Natural killer cell (primary cell): ENCODE measurements around the gene CRYBA1. TPM values are rescaled to one million over a fixed set of nuclear protein-coding genes. Genes with fewer than 3 reads are reported as not detected.

ENCODE experiments used
- ATAC-seq, 3 donors: fragments of 150-1000 bp in 2 of 3; fragments of 200-7000 bp in 1 of 3; cut with Tn5 transposase; 1 replicate in 1 of 3; 2 replicates in 2 of 3; pipeline ENCODE4 v1.10.0; 2021; ENCODE audit warnings: mild to moderate bottlenecking in 2 of 3, moderate library complexity in 2 of 3
- DNase-seq, 2 donors: peaks; one replicate each; pipeline versions ENCODE4 v3.0.0 to v3.0.0-alpha.2; 2013 to 2021; ENCODE audit warnings: mixed read lengths in 1 of 2
- H3K27ac ChIP-seq: one replicate; pipeline ENCODE4 v1.5.1; 2013; ENCODE audit warnings: mild to moderate bottlenecking, low read length
- H3K27me3 ChIP-seq: one replicate; pipeline ENCODE4 v1.6.1; 2013; ENCODE audit warnings: low read length; ENCODE audit not compliant: control insufficient read depth, insufficient read depth
- H3K36me3 ChIP-seq: one replicate; pipeline ENCODE4 v1.6.1; 2013; ENCODE audit warnings: low read length; ENCODE audit not compliant: control insufficient read depth, insufficient read depth
- H3K4me1 ChIP-seq: one replicate; pipeline ENCODE4 v1.6.1; 2013; ENCODE audit warnings: low read length; ENCODE audit not compliant: control insufficient read depth, insufficient read depth
- H3K4me3 ChIP-seq: one replicate; pipeline ENCODE4 v1.5.1; 2013; ENCODE audit warnings: low read length
- H3K9me3 ChIP-seq: one replicate; pipeline ENCODE4 v1.6.1; 2013; ENCODE audit warnings: low read length; ENCODE audit not compliant: control insufficient read depth, insufficient read depth
- H3K27ac Mint-ChIP-seq, 2 donors: one replicate each; pipeline ENCODE4 v1.8.0; 2022; ENCODE audit warnings: mild to moderate bottlenecking in 2 of 2, mixed read lengths in 2 of 2, moderate library complexity in 1 of 2
- H3K27me3 Mint-ChIP-seq, 2 donors: one replicate each; pipeline ENCODE4 v1.8.0; 2022; ENCODE audit warnings: low read depth in 2 of 2, mixed read lengths in 2 of 2
- H3K36me3 Mint-ChIP-seq: one replicate; pipeline ENCODE4 v1.8.0; 2022; ENCODE audit warnings: mixed read lengths
- H3K4me1 Mint-ChIP-seq, 2 donors: one replicate each; pipeline ENCODE4 v1.8.0; 2022; ENCODE audit warnings: mixed read lengths in 2 of 2
- H3K4me3 Mint-ChIP-seq: one replicate; pipeline ENCODE4 v1.8.0; 2022; ENCODE audit warnings: mild to moderate bottlenecking, moderate library complexity, mixed read lengths
- H3K9me3 Mint-ChIP-seq, 2 donors: one replicate each; pipeline ENCODE4 v1.8.0; 2022; ENCODE audit warnings: mixed read lengths in 2 of 2
- WGBS: methylation state at CpG from one replicate; pipeline ENCODE4 v1.1.7; 2013; ENCODE audit warnings: missing lambda C conversion rate; ENCODE audit not compliant: insufficient coverage; 5-methylcytosine and 5-hydroxymethylcytosine counted together
- intact Hi-C: fragments of 100-400 bp; cut with micrococcal nuclease; formaldehyde crosslinking; loops from one replicate; pipeline ENCODE4 v1.14.2; 2022
- total RNA-seq, 4 donors: library from RNA; stranded (reverse); fragments of 120-200 nt in 1 of 4; gene quantifications; one replicate each; pipeline versions ENCODE4 v1.2.3 to v1.2.4, GENCODE V29; 2013 to 2022
- TF ChIP-seq, protein P1 (sequence below): fragments of 200-600 bp; IDR thresholded peaks from one replicate; pipeline ENCODE4 v1.8.0; 2022; ENCODE audit warnings: antibody characterized with exemption

CRYBA1 gene
- total RNA-seq, 3 donors from 2014 or later (not counting 1 experiment from before 2014, with no cell fraction given), result not detected

DNA sequence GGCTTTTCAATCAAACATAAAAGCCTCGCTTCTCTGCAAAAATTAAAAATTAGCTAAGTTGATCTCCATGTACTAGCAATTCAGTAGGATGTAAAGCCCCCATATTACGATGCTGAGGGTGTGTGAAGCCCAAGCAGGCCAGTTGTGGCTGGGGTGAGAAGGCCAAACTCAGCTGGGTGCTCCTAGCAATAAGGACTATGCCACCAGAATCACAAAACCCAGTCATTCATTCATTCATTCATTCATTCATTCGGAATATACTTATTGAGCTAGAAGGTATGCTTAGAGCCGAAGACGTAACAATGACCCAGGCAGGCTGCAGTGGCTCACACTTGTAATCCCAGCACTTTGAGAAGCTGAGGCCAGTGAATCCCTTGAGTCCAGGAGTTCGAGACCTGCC lies 3.9 kb upstream of the CRYBA1 start:
- H3K27ac Mint-ChIP-seq, result no peak overlapping the region
- intact Hi-C loops, result no loop called here
- H3K4me1 ChIP-seq, result peaks cover 6% of the 10 kb centered on the region
- H3K27me3 ChIP-seq, result no peaks in the 10 kb centered on the region
- no peak for ATAC-seq
- H3K36me3 ChIP-seq, result no peaks in the 10 kb centered on the region
- H3K4me3 Mint-ChIP-seq, result no peak overlapping the region
- no peaks in the 10 kb centered on the region for H3K36me3 Mint-ChIP-seq
- DNase-seq, result no peak
- no peaks in the 10 kb centered on the region for H3K27me3 Mint-ChIP-seq
- TF ChIP-seq, protein P1, sequence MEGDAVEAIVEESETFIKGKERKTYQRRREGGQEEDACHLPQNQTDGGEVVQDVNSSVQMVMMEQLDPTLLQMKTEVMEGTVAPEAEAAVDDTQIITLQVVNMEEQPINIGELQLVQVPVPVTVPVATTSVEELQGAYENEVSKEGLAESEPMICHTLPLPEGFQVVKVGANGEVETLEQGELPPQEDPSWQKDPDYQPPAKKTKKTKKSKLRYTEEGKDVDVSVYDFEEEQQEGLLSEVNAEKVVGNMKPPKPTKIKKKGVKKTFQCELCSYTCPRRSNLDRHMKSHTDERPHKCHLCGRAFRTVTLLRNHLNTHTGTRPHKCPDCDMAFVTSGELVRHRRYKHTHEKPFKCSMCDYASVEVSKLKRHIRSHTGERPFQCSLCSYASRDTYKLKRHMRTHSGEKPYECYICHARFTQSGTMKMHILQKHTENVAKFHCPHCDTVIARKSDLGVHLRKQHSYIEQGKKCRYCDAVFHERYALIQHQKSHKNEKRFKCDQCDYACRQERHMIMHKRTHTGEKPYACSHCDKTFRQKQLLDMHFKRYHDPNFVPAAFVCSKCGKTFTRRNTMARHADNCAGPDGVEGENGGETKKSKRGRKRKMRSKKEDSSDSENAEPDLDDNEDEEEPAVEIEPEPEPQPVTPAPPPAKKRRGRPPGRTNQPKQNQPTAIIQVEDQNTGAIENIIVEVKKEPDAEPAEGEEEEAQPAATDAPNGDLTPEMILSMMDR, result no peak
- no peaks in the 10 kb centered on the region for H3K4me1 Mint-ChIP-seq
- 91% methylated on average over 6 of the region's 6 CpGs for WGBS
- no peaks in the 10 kb centered on the region for H3K9me3 ChIP-seq
- no peaks in the 10 kb centered on the region for H3K9me3 Mint-ChIP-seq
- no peak overlapping the region for H3K27ac ChIP-seq
- H3K4me3 ChIP-seq, result no peak overlapping the region

DNA sequence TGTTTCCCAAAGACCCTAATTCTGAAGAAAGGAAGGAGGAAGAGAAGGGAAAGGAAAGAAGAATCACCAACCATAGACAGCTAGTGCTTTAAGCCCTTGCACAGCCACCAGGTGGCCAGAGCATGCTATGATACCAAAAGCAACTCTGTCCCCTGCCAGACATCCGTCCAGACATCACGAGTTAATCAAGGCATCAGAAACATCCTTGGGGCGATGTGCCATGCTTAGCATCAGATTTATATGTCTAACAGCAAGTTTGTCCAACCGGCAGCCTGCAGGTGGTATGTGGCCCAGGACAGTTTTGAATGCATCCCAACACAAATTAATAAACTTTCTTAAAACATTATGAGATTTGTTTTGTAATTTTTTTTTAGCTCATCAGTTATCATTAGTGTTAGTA lies 2.9 kb upstream of the CRYBA1 start:
- Mint-ChIP-seq H3K27ac (no peak overlapping the region), H3K36me3 (no peaks in the 10 kb centered on the region), H3K9me3 (no peaks in the 10 kb centered on the region), H3K27me3 (no peaks in the 10 kb centered on the region), H3K4me1 (no peaks in the 10 kb centered on the region), H3K4me3 (no peak overlapping the region)
- DNase-seq (no peak), ATAC-seq (no peak)
- no peaks in the 10 kb centered on the region for H3K9me3 ChIP-seq
- H3K36me3 ChIP-seq, result no peaks in the 10 kb centered on the region
- H3K27me3 ChIP-seq, result no peaks in the 10 kb centered on the region
- no peak overlapping the region for H3K4me3 ChIP-seq
- no peak overlapping the region for H3K27ac ChIP-seq
- WGBS, result 87% methylated on average over 4 of the region's 4 CpGs
- TF ChIP-seq, protein P1, result no peak
- intact Hi-C loops, result no loop called here
- H3K4me1 ChIP-seq, result peaks cover 4% of the 10 kb centered on the region

DNA sequence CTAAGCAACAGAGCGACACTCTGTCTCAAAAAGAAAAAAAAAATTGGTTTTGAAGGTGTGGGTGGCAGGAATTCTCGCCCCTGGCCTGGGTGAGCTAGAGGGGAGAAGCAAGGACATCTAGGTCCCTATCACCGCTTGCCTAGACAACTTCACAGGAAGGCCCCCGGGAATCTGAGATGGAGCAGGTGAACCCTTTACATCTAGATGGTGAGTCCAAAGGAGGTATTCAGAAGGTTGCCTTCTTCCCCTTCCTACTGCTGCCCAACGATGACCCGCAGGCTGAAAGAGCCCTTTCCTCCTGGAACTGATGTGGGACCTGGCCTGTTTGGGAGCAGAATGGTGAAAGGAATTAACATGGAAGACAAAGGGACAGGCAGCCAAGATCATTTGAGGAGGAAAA lies 1.3 kb upstream of the CRYBA1 start:
- no peaks in the 10 kb centered on the region for H3K36me3 ChIP-seq
- no peak overlapping the region for H3K27ac ChIP-seq
- no peaks in the 10 kb centered on the region for H3K9me3 Mint-ChIP-seq
- no peak for DNase-seq
- peaks cover 4% of the 10 kb centered on the region for H3K4me1 ChIP-seq
- no peak overlapping the region for H3K27ac Mint-ChIP-seq
- intact Hi-C loops, result no loop called here
- no peaks in the 10 kb centered on the region for H3K36me3 Mint-ChIP-seq
- H3K9me3 ChIP-seq, result no peaks in the 10 kb centered on the region
- ATAC-seq, result no peak
- H3K4me1 Mint-ChIP-seq, result peaks cover 0 to 5% of the 10 kb centered on the region in 2 donors
- H3K4me3 Mint-ChIP-seq, result no peak overlapping the region
- H3K27me3 ChIP-seq, result no peaks in the 10 kb centered on the region
- no peaks in the 10 kb centered on the region for H3K27me3 Mint-ChIP-seq
- 99% methylated on average over 5 of the region's 6 CpGs for WGBS
- TF ChIP-seq, protein P1, result no peak
- no peak overlapping the region for H3K4me3 ChIP-seq

DNA sequence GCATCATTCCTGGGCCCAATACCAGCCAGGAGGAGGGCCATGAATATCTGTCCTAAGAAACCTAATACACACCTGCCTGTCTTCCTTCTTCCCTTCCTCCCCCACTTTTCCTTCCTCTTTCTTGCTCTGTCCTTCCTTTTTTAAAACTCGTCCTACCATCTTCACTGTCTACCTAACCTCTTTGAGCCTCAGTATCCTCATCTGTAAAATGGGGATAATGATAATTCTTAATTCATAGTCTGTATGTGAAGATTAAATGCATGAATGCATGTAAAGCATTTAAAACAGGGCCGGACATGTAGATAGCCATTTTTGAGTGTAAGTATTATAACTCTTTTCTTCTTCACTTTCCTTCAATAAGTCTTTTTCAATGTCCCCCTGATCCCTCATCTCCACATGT lies 560 bp downstream of the CRYBA1 start:
- 50% methylated on average over 1 of the region's 2 CpGs for WGBS
- Histone ChIP-seq H3K36me3 (no peaks in the 10 kb centered on the region), H3K9me3 (no peaks in the 10 kb centered on the region), H3K4me1 (no peaks in the 10 kb centered on the region), H3K4me3 (no peak overlapping the region), H3K27ac (no peak overlapping the region), H3K27me3 (no peaks in the 10 kb centered on the region)
- intact Hi-C loops, result no loop called here
- no peak for DNase-seq
- peaks cover 0 to 5% of the 10 kb centered on the region in 2 donors for H3K4me1 Mint-ChIP-seq
- ATAC-seq, result no peak
- no peaks in the 10 kb centered on the region for H3K36me3 Mint-ChIP-seq
- no peak overlapping the region for H3K27ac Mint-ChIP-seq
- TF ChIP-seq, protein P1, result no peak
- H3K9me3 Mint-ChIP-seq, result no peaks in the 10 kb centered on the region
- no peak overlapping the region for H3K4me3 Mint-ChIP-seq
- H3K27me3 Mint-ChIP-seq, result no peaks in the 10 kb centered on the region
